ENCODE measurements around the gene HOXA9.

The HOXA9 gene

DNA sequence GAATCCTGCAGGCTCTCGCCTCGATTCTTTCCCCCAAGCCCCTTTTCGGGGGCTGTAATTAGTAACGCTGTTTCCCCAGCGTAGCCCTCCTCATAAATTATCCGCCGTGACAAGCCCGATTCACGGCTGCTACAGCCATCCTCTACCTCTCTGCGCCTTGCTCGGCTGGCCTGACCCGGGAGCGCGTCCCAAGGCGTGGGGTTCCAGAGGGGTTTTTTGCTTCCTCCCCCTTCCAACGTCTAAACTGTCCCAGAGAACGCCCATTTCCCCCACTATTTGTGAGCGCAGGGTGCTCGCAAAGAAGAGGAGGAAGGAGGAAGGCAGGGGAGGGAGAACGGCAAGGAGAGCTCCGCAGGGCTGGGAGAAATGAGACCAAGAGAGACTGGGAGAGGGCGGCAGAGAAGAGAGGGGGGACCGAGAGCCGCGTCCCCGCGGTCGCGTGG is 22.7 kb downstream of the HOXA9 start:
- DNase-seq (ENCODE audit: low read depth): no peak

DNA sequence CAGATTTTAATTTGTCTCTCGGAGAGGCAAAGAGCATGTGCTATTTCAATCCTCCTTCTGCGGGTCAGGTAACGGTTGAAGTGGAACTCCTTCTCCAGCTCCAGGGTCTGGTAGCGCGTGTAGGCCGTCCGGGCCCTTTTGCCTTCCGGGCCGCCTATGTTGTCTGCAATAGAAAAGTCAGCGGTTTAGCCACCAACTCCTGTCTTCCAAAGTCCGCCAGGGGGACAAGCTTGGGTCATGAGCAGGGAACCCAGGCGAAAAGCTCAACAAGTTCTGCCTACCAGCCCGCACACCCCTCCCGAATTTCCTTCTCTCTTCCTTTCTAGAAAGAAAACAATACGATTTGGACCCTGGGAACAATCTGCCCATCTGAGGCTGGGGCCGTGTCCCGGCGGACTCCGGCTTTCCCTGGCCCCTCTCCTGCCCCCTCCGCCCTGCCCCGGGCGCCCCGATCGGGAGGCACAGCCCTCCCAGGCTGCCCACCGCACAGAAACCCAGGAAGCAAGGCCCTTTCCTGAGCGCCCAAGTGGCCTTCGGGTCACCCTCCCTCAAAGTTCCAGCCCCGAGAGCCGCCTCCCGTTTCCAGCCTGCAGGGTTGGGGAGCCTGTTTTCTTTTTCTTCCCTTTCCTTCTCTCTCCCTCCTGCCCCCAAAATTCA is 23.3 kb downstream of the HOXA9 start:
- no peak for DNase-seq (ENCODE audit: low read depth)

DNA sequence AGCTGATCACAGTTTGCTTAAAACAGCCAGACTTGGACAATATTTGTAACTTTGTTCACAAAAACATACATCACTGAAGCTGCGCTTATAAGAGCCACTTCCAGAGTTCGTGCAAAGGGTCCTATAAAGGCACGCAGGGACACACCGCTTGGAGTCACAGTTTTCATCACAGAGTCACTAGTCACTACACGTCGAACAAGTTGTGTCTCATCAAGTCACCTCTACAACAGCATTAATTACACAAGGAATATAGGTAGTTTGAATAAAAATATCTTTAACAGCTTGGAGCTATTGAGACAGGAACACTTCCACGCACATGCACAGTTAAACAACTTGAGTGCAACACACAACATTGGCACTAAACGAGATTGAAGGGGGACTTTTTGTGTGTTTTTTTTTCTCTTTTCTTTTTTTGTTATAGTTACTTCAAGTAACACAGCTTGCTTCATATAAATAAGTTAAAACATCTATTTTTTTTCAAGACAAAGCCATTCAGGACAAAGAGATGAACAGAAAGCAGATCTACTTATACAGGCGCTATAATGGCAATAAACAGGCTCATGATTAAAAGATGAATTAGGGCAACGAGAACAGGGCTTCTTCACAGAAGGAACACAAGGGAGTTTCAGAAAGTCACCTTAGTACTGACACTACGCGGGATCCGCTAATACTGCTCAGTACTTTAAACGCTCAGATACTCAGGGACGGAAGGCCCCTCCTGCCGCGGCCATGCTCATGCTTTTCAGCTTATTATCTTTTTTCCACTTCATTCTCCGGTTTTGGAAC is 24.0 kb downstream of the HOXA9 start:
- DNase-seq (ENCODE audit: low read depth): no peak

DNA sequence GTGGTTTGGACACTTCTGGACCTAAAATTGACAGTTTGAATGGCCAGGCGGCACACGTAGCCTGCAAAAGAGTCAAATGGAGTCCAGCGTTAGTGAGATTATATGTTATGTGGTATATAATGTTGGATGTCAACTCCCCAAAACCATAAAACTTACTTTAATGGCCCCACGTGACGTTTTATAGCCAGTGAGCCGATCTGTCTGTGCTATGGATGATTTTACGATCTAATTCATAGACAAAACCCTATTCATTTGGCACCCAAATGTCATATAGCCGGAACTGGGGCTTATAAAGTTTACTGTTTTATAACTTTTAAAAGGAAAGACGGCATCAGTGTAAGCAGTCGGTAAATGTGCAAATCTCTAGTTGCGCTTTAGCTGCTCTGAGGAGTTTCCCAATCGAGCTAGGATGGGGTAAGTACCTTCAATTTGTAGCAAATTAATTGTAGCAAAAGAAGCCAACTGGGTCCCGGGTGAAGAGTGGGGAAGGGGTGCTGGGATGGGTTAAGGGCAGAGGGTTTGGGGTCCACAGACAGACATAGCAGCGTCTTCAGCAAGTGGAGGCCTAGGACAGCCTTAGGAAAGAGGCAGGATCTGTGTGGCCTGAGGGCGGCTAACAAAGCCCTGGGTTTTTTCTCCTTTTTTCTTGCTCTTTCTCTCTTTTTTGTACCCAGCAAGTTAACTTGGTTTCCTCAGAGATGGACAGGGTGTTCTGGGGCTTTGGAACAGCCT is 25.0 kb downstream of the HOXA9 start:
- DNase-seq (ENCODE audit: low read depth): no peak

DNA sequence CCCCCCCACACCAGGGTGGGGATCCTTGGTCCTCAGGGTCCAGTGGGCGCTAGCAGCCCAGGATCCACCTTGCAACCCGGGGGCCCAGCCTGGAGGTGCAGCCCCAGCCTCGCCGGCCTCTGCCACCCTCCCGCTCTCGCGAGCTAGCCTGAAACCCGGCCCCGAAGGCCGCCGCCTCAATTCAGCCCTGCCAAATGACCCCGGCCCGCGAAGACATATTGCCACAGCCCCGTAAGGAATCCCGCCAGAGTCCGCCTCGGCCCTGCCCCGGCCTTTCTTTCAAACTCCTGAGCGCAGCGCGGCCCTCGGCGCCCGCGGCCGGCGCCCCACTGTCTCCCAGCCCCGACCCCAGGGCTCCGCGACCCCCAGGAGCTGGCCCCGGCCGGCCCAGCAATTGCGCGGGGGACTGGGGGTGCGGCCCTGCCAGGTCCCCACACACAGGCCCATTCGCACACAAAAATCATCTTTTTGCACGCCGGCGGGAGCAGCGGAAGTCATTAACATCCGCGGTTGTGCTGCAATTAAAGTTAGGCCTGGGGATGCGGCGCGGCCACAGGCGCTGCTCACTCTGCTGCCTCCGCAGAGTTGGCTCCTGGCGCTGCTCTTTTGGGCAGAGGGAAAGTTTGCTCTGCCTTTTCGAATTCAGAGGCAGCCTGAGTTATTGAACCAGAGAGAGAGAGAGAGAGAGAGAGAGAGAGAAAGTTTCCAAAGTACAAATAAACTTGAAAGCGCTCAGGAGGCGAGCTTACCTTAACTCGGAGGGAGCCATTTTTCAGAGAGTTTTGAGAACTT is 25.8 kb downstream of the HOXA9 start:
- DNase-seq (ENCODE audit: low read depth): no peak

DNA sequence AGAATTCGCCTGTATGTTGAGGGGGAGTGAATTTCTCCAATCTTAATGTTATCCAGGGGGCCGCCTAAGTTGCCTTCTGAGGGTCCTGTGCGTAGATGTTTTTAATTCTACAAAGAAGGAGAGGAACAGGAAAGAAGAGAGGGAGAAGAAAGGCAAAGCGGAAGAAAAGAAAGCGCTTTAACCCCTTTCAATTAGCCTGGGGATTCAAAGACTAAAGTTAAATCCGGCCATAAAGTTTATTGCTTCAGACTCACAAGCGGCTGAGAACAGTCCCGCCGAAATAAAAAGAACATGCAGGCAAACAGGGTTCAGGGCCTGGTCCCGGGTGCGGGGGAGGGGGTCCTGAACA is 26.4 kb downstream of the HOXA9 start:
- DNase-seq (ENCODE audit: low read depth): no peak

DNA sequence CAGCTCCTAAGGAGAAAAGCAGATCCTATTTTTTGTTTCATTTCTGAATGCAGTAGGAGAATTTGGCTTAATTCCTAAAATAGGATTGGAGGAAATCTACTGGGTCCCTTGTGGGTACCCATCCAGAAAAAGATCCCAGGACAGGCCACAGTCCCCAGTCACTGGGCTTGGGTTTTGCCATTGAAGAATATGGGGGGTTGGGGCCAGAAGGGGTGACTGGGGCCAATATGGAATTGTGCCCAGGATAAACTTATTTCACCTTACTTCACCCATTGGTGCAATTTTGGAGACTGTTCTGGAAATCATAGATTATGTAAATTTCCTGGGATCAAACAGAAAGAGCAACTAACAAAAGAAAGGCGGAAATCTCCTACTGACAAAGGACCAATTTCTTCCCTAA is 26.9 kb downstream of the HOXA9 start:
- DNase-seq (ENCODE audit: low read depth): no peak

DNA sequence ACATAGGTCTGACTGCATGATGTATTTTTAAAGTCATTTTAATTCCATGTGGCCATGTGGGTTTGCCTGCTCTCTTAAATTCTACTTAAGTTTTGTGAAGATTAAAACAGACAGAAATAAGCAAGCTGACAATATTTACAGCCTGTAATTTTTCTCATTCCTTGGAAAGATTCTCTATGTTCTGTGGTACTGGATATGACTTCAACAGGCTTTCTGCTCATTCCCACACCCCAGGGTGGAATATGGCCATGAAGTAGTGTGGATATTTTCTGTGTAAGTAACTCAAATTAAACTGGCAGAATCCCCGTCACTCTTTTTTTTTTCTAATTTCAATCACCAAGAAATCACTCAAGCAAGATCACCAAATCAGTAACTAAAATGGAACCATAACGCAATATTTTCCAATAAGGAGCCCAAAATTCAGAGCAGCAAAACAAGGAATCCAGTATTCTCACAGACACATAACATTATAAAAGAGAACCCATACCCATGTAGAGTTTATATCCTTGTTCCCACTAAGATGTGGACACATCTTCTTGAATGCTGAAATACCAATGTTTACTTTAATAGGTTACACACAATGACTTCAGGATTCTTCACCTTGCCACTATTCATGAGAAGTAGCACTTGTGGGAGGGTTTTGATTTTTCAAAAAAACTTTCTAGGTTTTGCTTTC is 27.6 kb downstream of the HOXA9 start:
- DNase-seq (ENCODE audit: low read depth): no peak

DNA sequence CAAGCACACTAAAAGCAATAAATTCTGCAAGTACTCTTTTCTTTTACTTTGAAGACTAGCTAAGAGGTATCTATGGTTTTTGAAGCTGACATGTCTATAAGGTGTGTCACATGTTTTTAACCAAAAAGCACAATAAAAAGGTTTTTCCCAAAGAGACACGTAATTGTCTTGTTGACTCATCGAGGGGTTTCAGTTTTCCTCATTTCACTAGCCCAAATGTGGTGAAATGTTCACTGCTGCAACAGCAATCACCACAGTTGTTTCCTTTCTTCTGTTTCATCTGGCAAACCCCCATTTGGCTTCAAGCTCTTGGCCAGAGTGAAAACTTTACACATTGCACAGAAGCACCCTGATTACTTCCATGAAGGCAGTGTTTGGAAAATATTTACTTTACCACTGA is 30.9 kb downstream of the HOXA9 start:
- DNase-seq (ENCODE audit: low read depth): no peak

DNA sequence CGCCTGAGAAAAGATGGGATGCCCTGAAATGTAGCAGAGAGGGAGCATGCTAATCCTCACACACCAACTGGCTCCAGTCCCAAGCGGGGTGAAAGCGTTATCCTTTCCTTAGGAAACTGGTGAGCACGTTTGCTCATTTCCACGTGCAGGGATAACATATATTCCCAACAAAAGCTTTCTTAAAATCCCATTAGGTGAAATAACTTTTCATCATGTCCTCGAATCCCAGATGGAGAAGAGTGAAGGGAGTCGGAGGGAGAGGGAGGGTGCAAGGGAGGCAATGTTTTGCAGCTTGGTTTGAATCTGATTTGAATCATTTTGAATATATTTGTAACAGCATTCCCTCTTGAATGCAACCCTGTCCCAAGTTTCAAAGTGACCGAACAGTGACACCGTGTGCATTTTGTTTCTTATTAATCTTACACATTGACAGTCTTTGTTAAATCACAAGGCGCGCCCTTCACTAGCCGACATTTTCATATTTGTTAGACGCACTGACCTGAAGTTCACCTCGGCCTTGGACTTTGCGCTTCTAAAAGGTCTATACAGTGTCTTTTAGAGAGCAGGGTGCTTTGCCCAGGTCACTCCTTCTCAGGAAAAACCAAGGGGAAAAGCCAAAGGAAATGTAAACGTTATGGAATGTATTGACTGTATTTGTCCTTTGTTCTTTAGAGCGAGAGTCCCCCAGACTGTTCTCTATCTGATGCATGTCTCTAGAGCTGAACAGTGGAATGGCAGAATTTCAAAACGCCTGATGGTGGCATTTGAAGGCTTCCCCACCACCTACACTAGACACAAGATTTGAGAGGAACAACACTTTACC is 31.7 kb downstream of the HOXA9 start:
- no peak for DNase-seq (ENCODE audit: low read depth)

DNA sequence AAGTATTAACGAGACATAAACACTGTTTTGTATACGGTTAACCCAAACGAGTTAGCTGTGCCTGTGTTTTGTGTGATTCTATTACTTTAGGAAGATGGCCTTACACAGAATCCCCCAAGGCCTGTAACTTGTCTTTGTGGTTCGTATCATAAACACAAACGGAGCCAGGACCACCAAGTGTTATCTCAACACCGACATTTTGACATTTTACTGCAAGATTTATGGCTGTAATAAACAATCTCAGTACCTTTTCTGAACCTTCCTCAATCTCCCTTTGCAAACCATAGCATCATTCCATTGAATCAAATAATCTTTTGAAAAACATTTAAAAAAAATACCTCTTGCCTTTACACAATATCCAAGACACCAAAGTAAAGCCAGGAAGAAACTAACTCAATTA is 32.4 kb downstream of the HOXA9 start:
- no peak for DNase-seq (ENCODE audit: low read depth)

DNA sequence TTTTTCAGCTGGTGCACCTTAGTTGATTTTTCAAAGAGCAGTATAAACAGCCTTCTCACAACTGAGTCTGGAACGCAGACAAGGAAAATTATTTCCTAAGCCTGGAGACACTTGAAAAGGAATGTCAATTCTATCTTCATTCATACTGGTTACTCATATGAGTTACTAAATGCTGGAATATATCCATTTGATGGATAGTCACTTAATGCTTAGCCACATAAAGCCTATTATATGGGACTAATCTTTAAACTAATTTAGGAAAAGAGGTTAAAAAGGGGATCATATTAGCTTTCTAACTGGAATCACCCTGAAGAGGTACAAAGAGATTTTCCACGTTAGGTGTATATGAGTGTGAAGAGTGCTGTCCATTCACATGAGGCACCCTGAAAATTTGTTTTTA is 33.1 kb downstream of the HOXA9 start:
- no peak for DNase-seq (ENCODE audit: low read depth)

DNA sequence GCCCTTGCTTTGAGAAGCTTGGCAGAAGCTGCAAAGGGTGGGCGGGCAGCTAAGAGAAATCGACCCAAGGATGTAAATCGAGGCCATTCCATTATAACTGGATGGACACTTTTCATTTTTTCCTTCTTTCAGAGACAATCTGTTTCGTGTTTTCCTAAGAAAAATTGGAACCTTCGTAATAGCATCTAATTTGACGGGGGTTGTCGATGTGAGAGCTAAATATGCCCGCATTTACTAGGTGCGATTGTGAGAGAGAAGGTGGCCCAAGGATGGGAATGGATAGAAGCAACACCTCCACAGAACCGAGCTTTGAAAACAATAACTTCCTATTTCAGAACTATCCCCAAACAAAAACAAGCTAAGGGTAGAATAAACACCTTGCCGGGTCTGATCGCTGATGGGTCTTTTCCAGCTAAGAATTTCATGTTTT is 33.9 kb downstream of the HOXA9 start:
- no peak for DNase-seq (ENCODE audit: low read depth)

DNA sequence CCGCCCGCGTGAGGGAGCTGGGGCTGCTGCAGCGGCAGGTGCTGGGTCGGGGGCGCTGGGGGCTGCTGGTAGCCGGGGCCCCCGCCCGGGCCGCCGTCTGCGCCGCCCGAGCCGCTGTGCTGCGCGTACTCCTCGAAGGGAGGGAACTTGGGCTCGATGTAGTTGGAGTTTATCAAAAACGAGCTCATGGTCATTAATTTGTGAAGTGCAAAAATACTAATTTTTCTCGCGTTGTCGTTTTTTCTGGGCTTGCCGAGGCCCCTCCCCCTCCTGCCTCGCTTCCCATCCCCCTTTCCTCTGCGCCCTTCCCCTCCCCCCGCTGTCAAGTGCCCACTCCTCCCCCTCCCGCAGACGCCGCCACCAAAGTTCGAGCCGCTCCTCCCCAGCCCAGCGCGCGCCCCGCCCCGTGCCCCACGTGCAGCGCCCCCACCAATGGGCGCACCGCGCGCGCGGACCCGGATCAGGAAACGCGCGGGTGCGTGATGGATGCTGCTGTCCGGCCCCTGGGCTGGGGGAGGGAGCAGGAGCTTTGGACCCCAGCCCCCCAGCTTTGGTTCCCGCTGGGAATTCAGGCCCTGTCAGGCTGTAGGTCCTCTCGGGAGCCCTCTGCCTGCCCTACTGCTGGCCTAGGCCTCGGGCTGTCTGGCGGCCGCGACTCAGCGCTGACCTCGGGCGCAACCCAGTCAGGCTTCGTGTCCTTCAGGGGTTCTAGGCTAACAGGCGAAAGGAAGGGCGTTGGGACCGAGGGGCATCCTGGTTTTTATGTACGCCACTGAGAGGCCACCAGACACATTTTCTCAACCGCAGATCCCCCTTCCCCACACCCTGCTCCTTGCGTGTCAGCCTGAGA is 34.6 kb downstream of the HOXA9 start, which contains the start of gene HOXA4:
Gene HOXA4, minus strand, starts transcription at position 218 of the 850 bp plus-strand sequence. Its CDS starts 24 bp downstream, at position 194.
- DNase-seq (ENCODE audit: low read depth): peak; percentile 26

DNA sequence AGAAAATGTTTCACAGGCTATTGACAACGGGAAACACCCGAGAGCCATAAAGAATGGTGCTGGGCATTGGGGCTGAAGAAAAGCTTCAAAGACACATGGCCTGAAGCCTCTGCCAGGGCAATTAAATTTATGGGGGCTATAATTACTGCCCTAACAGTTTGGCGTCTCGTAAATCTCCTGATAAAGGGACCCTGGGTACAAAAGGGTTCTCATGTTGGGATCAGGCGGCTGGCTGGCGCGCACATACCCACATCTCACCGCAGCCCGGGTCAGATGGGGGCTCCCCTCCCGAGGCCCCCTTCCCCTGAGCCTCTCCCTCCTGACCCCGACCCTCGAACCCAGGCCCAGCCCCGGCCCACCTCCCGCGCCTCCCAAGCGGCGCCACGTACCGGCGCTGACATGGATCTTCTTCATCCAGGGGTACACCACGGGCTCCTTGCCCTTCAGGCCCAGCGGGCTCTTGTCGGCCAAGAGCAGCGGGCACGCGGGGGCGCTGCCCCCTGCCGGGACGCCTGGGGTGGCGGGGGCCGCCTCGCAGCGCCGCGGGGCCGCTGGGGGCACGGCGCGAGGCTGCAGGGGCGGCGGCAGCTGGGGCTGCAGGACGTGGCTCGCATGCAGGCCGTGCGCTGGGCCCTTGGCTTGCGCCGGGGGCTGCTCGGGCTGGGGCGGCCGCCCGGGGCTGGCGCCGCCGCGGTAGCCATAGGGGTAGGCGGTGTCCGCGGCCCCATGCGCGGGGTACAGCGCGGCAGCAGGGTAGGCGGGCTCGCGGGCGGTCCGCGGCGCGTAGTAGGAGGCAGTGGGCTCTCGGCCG is 35.4 kb downstream of the HOXA9 start:
- DNase-seq (ENCODE audit: low read depth): no peak

DNA sequence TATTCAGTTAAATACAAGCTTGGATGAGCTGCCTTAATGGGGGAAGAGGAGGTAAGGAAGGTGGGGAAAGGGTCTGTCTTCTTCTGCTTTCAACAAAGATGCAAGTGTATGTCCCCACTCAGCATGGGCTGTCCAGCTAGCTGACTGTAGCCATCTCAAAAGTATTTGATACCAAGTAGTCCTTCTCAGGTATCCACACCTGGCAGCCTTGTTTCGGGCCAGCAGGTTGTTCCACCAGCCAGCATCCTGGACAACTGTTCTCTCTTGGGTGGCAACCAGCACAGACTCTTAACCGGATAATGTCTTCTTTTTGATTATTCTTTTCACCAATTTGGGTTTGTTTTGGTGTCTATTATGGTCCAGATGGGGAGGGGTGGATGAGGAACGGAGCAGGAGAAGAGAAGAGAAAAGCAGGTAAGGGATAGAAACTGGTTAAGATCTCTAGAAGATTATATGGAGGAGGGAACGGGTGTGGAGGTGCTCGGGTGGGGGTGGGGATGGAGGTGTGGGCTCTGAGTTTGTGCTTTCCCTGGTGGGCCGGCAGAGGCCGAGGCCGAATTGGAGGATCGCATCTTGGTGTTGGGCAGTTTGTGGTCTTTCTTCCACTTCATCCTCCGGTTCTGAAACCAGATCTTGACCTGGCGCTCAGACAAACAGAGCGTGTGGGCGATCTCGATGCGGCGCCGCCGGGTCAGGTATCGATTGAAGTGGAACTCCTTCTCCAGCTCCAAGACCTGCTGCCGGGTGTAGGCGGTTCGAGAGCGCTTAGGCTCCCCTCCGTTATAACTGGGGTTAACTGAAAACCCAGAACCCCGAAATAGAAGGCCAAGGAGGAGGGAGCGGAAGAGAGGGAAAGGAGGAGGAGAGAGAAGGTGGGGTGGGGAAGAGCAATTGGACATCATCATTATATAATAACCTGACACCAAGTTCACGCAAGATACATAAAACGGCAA is 36.3 kb downstream of the HOXA9 start:
- no peak for DNase-seq (ENCODE audit: low read depth)

DNA sequence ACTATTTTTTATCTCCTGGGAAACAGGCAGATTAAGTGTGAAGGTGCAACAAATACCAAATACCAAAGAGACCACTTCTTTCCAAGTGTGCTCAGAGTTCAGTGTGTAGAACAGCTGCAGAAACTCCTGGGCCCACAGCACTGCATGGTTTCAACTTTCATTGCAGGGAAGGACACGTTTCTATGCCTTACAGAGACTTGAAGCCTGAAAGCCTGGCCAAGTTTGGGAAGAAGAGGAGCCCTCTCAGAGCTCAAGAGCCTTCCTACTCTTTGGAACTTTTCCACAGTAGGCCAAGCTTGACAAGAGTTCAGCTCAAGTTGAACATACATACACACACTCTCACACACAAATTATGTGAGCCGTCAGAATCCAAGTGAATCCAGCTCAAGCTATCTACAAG is 37.3 kb downstream of the HOXA9 start:
- no peak for DNase-seq (ENCODE audit: low read depth)

Measured in T-helper 22 cell (primary cell).